ENCODE data around the gene PRCC.

GRCh38 chr1:156754219-156754618 lies 13.1 kb upstream of the PRCC start:
- TF ChIP-seq CTCF (conservative IDR thresholded peaks at IDR 0.05; ENCODE audit: low read depth, low read length) (no peak), EZH2 (IDR thresholded peaks at IDR 0.05; ENCODE audit: borderline replicate concordance, low read depth, low read length, poor library complexity, severe bottlenecking) (no peak)
